ENCODE results near the gene GPBP1L1.

DNA sequence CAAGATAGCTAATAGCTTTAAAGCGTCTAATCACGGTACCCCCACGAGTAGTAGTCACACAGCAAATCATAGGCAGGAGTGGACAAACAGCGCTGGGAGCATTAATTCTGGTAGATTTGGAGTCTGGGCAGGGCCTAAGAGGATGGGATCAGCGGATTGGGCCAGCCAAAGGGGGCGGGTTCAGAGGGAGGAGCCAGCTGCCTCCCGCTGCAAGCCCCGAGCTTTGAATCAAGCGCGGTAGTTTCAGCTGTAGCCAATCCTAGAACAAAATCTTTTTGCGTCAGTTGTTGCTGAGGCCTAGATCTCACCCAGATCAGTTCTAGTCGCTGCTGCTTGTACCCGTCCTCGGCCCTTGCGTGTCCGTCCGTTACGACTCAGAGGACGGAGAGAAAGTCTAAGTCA is 103.1 kb downstream of the GPBP1L1 start:
- peak in 1 of 11 experiments; percentile 32 for TF ChIP-seq CTCF (IDR thresholded peaks at IDR 0.05 in 8 of 11, conservative IDR thresholded peaks at IDR 0.05 in 3 of 11)
- no peak for TF ChIP-seq POLR2AphosphoS5 (IDR thresholded peaks at IDR 0.05)

Measured in spleen (tissue), 7 donors.